HepG2 (cell line): ENCODE results near the gene COX18. TPM values are rescaled to one million over a fixed set of nuclear protein-coding genes. Genes with fewer than 3 reads are reported as not detected.
A peak's percentile ranks its signal among the peaks of the same experiment; 100 is the strongest.

ENCODE experiments used
- ATRX ChIP-seq: sonication (generic); formaldehyde crosslinking; IDR thresholded peaks from 2 replicates; pipeline ENCODE4 v1.4.0; 2020; ENCODE audit warnings: missing genetic modification reagents, borderline replicate concordance
- BORCS8-MEF2B ChIP-seq: sonication (generic); formaldehyde crosslinking; IDR thresholded peaks from 2 replicates; pipeline ENCODE4 v1.8.0; 2022; ENCODE audit warnings: mild to moderate bottlenecking, missing genetic modification reagents
- CENPT ChIP-seq: sonication (generic); formaldehyde crosslinking; IDR thresholded peaks from 2 replicates; pipeline ENCODE4 v1.8.0; 2022; ENCODE audit warnings: low read depth, mild to moderate bottlenecking, moderate library complexity, missing genetic modification reagents
- FOXP4 ChIP-seq: sonication (generic); formaldehyde crosslinking; IDR thresholded peaks from 2 replicates; pipeline ENCODE4 v1.4.0; 2020; ENCODE audit warnings: missing genetic modification reagents
- JARID2 ChIP-seq: sonication (generic); formaldehyde crosslinking; IDR thresholded peaks from 2 replicates; pipeline ENCODE4 v1.8.1; 2023; ENCODE audit warnings: missing genetic modification reagents, inconsistent platforms; ENCODE audit not compliant: insufficient replicate concordance
- MEIS2 ChIP-seq: sonication (generic); formaldehyde crosslinking; IDR thresholded peaks from 2 replicates; pipeline ENCODE4 v1.9.0; 2021; ENCODE audit warnings: mild to moderate bottlenecking, missing genetic modification reagents
- NAIF1 ChIP-seq: sonication (generic); formaldehyde crosslinking; IDR thresholded peaks from 2 replicates; pipeline ENCODE4 v1.5.0; 2020; ENCODE audit warnings: mild to moderate bottlenecking, missing genetic modification reagents, borderline replicate concordance
- NKX3-1 ChIP-seq: sonication (generic); formaldehyde crosslinking; IDR thresholded peaks from 2 replicates; pipeline ENCODE4 v1.5.0; 2020; ENCODE audit warnings: missing genetic modification reagents
- PCBP2 ChIP-seq: fragments of 200-400 bp; formaldehyde crosslinking; optimal IDR thresholded peaks from 2 replicates; pipeline ENCODE3; 2018; ENCODE audit warnings: low read length, low read depth; ENCODE audit not compliant: poor library complexity, severe bottlenecking
- SETDB1 ChIP-seq: sonication (generic); formaldehyde crosslinking; IDR thresholded peaks from 2 replicates; pipeline ENCODE4 v1.5.1; 2020; ENCODE audit warnings: missing genetic modification reagents, mild to moderate bottlenecking, borderline replicate concordance
- ZNF3 ChIP-seq: IDR thresholded peaks from 2 replicates; pipeline ENCODE4 v1.7.0; 2017; ENCODE audit warnings: inconsistent platforms
- ZNF318 ChIP-seq: sonication (generic); formaldehyde crosslinking; IDR thresholded peaks from 2 replicates; pipeline ENCODE4 v1.4.0; 2020; ENCODE audit warnings: mild to moderate bottlenecking, missing genetic modification reagents
- ZNF44 ChIP-seq: sonication (generic); formaldehyde crosslinking; IDR thresholded peaks from 2 replicates; pipeline ENCODE4 v1.5.1; 2020; ENCODE audit warnings: mild to moderate bottlenecking, missing genetic modification reagents
- ZNF576 ChIP-seq: sonication (generic); formaldehyde crosslinking; IDR thresholded peaks from 2 replicates; pipeline ENCODE4 v1.4.0; 2020; ENCODE audit warnings: mild to moderate bottlenecking, missing genetic modification reagents
- ZNF7 ChIP-seq: IDR thresholded peaks from 2 replicates; pipeline ENCODE4 v1.6.1; 2016; ENCODE audit warnings: missing biosample characterization, missing genetic modification reagents
- ZNF766 ChIP-seq: sonication (generic); formaldehyde crosslinking; IDR thresholded peaks from 2 replicates; pipeline ENCODE4 v1.5.0; 2020; ENCODE audit warnings: missing genetic modification reagents, borderline replicate concordance
- ZNF841 ChIP-seq: sonication (generic); formaldehyde crosslinking; IDR thresholded peaks from 2 replicates; pipeline ENCODE4 v1.8.1; 2023; ENCODE audit warnings: missing genetic modification reagents, borderline replicate concordance
- ZNF891 ChIP-seq: sonication (generic); formaldehyde crosslinking; IDR thresholded peaks from 2 replicates; pipeline ENCODE4 v1.5.0; 2020; ENCODE audit warnings: mild to moderate bottlenecking, missing genetic modification reagents
- polyA plus RNA-seq, 8 experiments: library from polyadenylated mRNA; depleted of rRNA in 3 of 8; stranded (reverse) in 7 of 8; unstranded in 1 of 8; fragments of >200 nt; fragmentation: Illumina TruSeq in 4 of 8; extraction: Trizol in 4 of 8; gene quantifications; 2 replicates each; pipeline versions ENCODE4 v1.2.1 to v1.2.3, GENCODE V29; 2011 to 2016; ENCODE audit warnings: low read depth in 4 of 8, missing spikeins in 1 of 8, mixed read lengths in 1 of 8; ENCODE audit not compliant: insufficient read depth in 1 of 8
- total RNA-seq, 5 experiments: library from RNA; depleted of rRNA; stranded (reverse); fragments of >200 nt; fragmentation: Illumina TruSeq; extraction: Trizol; gene quantifications; 2 replicates each; pipeline ENCODE4 v1.2.3, GENCODE V29; 2016; ENCODE audit warnings: low read depth in 1 of 5

COX18 gene
- total and polyA plus RNA-seq, 2 of the 13 experiments (the other 11 are each of a cell fraction or from before 2014, with no cell fraction given), result 8.7 to 21.3 TPM

- TF ChIP-seq ZNF318 (CRISPR knock-in tag) (peak; percentile 38; the same call in 1 of the 2 replicates), NKX3-1 (peak; percentile 51), MEIS2 (CRISPR knock-in tag) (no peak), FOXP4 (CRISPR knock-in tag) (peak; percentile 49; the same call in 1 of the 2 replicates), ZNF841 (CRISPR knock-in tag) (peak; percentile 33; the same call in 1 of the 2 replicates), JARID2 (no peak), ZNF44 (peak; percentile 60), NAIF1 (CRISPR knock-in tag) (no peak), PCBP2 (no peak), ZNF891 (CRISPR knock-in tag) (peak; percentile 98), ZNF7 (CRISPR knock-in tag) (no peak), ATRX (CRISPR knock-in tag) (no peak), CENPT (CRISPR knock-in tag) (peak; percentile 37; the same call in 1 of the 2 replicates), ZNF576 (CRISPR knock-in tag) (peak; percentile 88), BORCS8-MEF2B (CRISPR knock-in tag) (peak; percentile 83), ZNF3 (CRISPR knock-in tag) (no peak), SETDB1 (CRISPR knock-in tag) (no peak), ZNF766 (CRISPR knock-in tag) (peak; percentile 76; the same call in 1 of the 2 replicates)
Measured at GRCh38 chr4:73069338-73070073, at the start of gene COX18 (continued).
